ENCODE data around the gene GORASP2. TPM values are rescaled to one million over a fixed set of nuclear protein-coding genes. Genes with fewer than 3 reads are reported as not detected.

Gene GORASP2
- total RNA-seq, 1 experiment from 2014 or later, result 89.3 TPM

DNA sequence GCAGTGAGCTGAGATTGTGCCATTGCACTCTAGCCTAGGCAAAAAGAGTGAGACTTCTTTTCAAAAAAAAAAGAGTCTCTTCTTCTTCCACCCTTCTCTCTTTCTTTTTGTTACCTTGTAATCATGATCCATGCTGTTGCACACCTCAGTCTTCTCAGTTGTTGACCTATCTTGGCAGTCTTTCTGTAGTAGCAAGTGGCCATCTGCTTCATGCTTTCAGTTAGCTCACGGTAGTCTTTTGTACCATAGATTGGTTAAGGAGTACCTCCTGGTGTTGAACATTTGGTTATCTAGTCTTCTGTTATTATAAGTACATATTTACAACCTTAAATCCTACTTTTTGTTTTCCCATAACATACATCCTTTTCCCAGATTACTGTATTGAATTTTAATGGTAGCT, 3.1 kb downstream of the GORASP2 start:
- ChIA-PET POLR2A (ENCODE audit: low non-redundant PET) (interaction anchor here (0.5 kb wide), 1 partner anchor 1048 kb away, joined by 3 read pairs; no protein-coding TSS in a partner anchor), CTCF (no interaction called here)
- DNase-seq (ENCODE audit: low spot score), result no peak
- Histone ChIP-seq H3K4me3 (ENCODE audit: low read depth, low read length, poor library complexity, severe bottlenecking) (no peak overlapping the region), H3K36me3 (ENCODE audit: insufficient read depth, low read length, poor library complexity, severe bottlenecking) (no peaks in the 10 kb centered on the region), H3K27ac (ENCODE audit: low read depth, low read length, poor library complexity, severe bottlenecking) (no peak overlapping the region), H3K27me3 (replicated peaks; ENCODE audit: insufficient read depth, low read depth, low read length, poor library complexity) (no peaks in the 10 kb centered on the region), H3K9me3 (ENCODE audit: low read depth, low read length, poor library complexity, severe bottlenecking) (no peaks in the 10 kb centered on the region), H3K4me1 (ENCODE audit: insufficient read depth, low read length, poor library complexity, severe bottlenecking) (peaks cover 22% of the 10 kb centered on the region)
- TF ChIP-seq, protein P1, sequence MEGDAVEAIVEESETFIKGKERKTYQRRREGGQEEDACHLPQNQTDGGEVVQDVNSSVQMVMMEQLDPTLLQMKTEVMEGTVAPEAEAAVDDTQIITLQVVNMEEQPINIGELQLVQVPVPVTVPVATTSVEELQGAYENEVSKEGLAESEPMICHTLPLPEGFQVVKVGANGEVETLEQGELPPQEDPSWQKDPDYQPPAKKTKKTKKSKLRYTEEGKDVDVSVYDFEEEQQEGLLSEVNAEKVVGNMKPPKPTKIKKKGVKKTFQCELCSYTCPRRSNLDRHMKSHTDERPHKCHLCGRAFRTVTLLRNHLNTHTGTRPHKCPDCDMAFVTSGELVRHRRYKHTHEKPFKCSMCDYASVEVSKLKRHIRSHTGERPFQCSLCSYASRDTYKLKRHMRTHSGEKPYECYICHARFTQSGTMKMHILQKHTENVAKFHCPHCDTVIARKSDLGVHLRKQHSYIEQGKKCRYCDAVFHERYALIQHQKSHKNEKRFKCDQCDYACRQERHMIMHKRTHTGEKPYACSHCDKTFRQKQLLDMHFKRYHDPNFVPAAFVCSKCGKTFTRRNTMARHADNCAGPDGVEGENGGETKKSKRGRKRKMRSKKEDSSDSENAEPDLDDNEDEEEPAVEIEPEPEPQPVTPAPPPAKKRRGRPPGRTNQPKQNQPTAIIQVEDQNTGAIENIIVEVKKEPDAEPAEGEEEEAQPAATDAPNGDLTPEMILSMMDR (conservative IDR thresholded peaks at IDR 0.05; ENCODE audit: low read depth, low read length), result no peak
- no peak for TF ChIP-seq EZH2 (IDR thresholded peaks at IDR 0.05; ENCODE audit: borderline replicate concordance, low read depth, low read length, poor library complexity, severe bottlenecking)
- intact Hi-C loops (cut with micrococcal nuclease; ENCODE audit: unreplicated experiment), result no loop called here
- no TSS peak for BruUV-seq (replicated peaks)

DNA sequence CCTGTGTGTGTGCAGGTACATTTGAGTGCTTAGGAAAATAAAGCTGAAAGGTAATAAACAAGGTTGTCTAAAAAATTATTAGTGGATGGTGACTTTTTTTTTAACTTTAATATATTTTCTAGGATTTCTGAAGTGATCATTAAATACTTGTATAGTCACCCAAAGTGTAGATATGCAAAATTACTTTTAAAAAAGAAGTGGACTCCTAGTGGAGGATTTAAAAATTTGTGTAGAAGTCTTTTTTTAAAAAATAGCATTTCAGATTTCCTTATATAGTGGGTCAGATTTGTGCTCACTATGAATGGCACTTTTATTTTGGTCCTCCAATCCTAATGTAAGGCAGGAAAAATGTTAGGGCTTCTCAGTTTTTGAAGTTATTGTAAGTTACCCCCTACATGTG, 3.9 kb downstream of the GORASP2 start:
- DNase-seq (ENCODE audit: low spot score), result no peak
- intact Hi-C loops (cut with micrococcal nuclease; ENCODE audit: unreplicated experiment), result no loop called here
- H3K9me3 ChIP-seq (ENCODE audit: low read depth, low read length, poor library complexity, severe bottlenecking), result no peaks in the 10 kb centered on the region
- no peaks in the 10 kb centered on the region for H3K36me3 ChIP-seq (ENCODE audit: insufficient read depth, low read length, poor library complexity, severe bottlenecking)
- H3K27ac ChIP-seq (ENCODE audit: low read depth, low read length, poor library complexity, severe bottlenecking), result no peak overlapping the region
- H3K4me1 ChIP-seq (ENCODE audit: insufficient read depth, low read length, poor library complexity, severe bottlenecking), result peaks cover 21% of the 10 kb centered on the region
- POLR2A ChIA-PET (ENCODE audit: low non-redundant PET), result no interaction called here
- TF ChIP-seq, protein P1 (conservative IDR thresholded peaks at IDR 0.05; ENCODE audit: low read depth, low read length), result no peak
- no peak for TF ChIP-seq EZH2 (IDR thresholded peaks at IDR 0.05; ENCODE audit: borderline replicate concordance, low read depth, low read length, poor library complexity, severe bottlenecking)
- BruUV-seq (replicated peaks), result no TSS peak
- H3K4me3 ChIP-seq (ENCODE audit: low read depth, low read length, poor library complexity, severe bottlenecking), result no peak overlapping the region
- H3K27me3 ChIP-seq (replicated peaks; ENCODE audit: insufficient read depth, low read depth, low read length, poor library complexity), result no peaks in the 10 kb centered on the region
- CTCF ChIA-PET, result no interaction called here

DNA sequence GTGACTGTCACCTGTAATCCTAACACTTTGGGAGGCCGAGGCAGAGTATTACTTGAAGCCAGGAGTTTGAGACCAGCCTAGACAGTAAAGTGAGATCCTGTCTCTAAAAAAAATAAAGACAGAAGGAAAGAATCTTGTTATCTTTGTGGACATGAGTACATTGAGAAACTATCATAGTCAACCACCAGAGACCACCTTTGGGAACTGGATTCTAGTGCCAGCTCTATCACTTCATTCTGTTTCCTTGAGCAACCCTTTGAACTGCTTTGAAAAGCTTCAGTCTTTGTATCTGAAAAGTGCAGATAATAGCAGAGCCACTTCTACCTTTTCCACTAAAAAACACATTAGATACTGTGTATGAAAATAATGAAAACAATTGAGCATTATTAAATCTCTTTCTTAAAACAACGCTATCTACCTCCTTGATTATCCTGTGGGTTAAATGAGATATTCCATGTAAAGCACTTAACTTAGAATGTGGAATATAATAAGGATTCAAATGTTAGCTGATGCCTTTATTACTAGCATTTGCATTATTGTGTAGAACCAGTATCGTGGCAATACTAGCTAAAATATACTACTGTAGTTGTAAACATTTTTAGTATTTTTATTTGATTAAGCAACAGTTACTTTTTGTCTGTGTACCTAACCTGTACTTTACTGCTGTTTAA, 8.8 kb downstream of the GORASP2 start:
- BruUV-seq (replicated peaks), result no TSS peak
- H3K9me3 ChIP-seq (ENCODE audit: low read depth, low read length, poor library complexity, severe bottlenecking), result no peaks in the 10 kb centered on the region
- DNase-seq (ENCODE audit: low spot score), result no peak
- H3K27ac ChIP-seq (ENCODE audit: low read depth, low read length, poor library complexity, severe bottlenecking), result no peak overlapping the region
- no peak overlapping the region for H3K4me3 ChIP-seq (ENCODE audit: low read depth, low read length, poor library complexity, severe bottlenecking)
- H3K36me3 ChIP-seq (ENCODE audit: insufficient read depth, low read length, poor library complexity, severe bottlenecking), result no peaks in the 10 kb centered on the region
- CTCF ChIA-PET, result no interaction called here
- TF ChIP-seq EZH2 (IDR thresholded peaks at IDR 0.05; ENCODE audit: borderline replicate concordance, low read depth, low read length, poor library complexity, severe bottlenecking), result no peak
- TF ChIP-seq, protein P1 (conservative IDR thresholded peaks at IDR 0.05; ENCODE audit: low read depth, low read length), result no peak
- H3K27me3 ChIP-seq (replicated peaks; ENCODE audit: insufficient read depth, low read depth, low read length, poor library complexity), result no peaks in the 10 kb centered on the region
- intact Hi-C loops (cut with micrococcal nuclease; ENCODE audit: unreplicated experiment), result no loop called here
- peaks cover 16% of the 10 kb centered on the region for H3K4me1 ChIP-seq (ENCODE audit: insufficient read depth, low read length, poor library complexity, severe bottlenecking)
- POLR2A ChIA-PET (ENCODE audit: low non-redundant PET), result interaction anchor here (0.6 kb wide), 1 partner anchor 55 kb away, joined by 4 read pairs; no protein-coding TSS in a partner anchor

Data from A673 (cell line).